Endometrial microvascular endothelial cells (primary cell): ENCODE results near the gene CNGB1. TPM values are rescaled to one million over a fixed set of nuclear protein-coding genes. Genes with fewer than 3 reads are reported as not detected.

Experiments
- total RNA-seq: library from RNA; depleted of rRNA; stranded (reverse); fragments of >200 nt; gene quantifications from one replicate; pipeline ENCODE4 v1.2.3, GENCODE V29; 2015; ENCODE audit errors: inconsistent ontology term

The CNGB1 gene
- total RNA-seq, 1 donor from 2014 or later = not detected

Other genes with a start within 250 kb of the CNGB1 start
- 43.4 TPM for gene KATNB1, start 235.4 kb downstream of the CNGB1 start, total RNA-seq
- gene KIFC3, start 168.6 kb downstream of the CNGB1 start, total RNA-seq = 47.7 TPM
- gene ZNF319, start 29.5 kb upstream of the CNGB1 start, total RNA-seq = 5.2 TPM
- 39.5 TPM for gene USB1, start 30.3 kb upstream of the CNGB1 start, total RNA-seq
- 4.3 TPM for gene MMP15, start 54.6 kb upstream of the CNGB1 start, total RNA-seq
- 94.6 TPM for gene CFAP20, start 158.3 kb upstream of the CNGB1 start, total RNA-seq
- gene CSNK2A2, start 227.0 kb upstream of the CNGB1 start, total RNA-seq = 39.8 TPM